Breast epithelium (tissue), 4 donors: ENCODE data around the gene AFF3. TPM values are rescaled to one million over a fixed set of nuclear protein-coding genes. Genes with fewer than 3 reads are reported as not detected.
"Not testable (repeated sequence)": the region's sequence is repeated elsewhere in the genome, so short reads cannot be mapped to it uniquely, and the experiment has no call there.

Source experiments
- DNase-seq, 2 donors: peaks; one replicate each; pipeline ENCODE4 v3.0.0-alpha.2; 2019; ENCODE audit warnings: low spot score in 2 of 2
- H3K27ac ChIP-seq, 2 donors: fragments of 200-600 bp; sonication (generic) in 1 of 2; one replicate each; pipeline ENCODE4 v1.5.1; 2016 to 2019; ENCODE audit warnings: mild to moderate bottlenecking in 1 of 2
- H3K27me3 ChIP-seq, 2 donors: fragments of 200-600 bp; sonication (generic) in 1 of 2; one replicate each; pipeline versions ENCODE4 v1.5.1 to v1.6.0; 2017 to 2019; ENCODE audit warnings: control low read depth in 1 of 2, mild to moderate bottlenecking in 1 of 2
- H3K36me3 ChIP-seq: fragments of 200-600 bp; one replicate; pipeline ENCODE4 v1.5.1; 2019
- H3K4me1 ChIP-seq, 2 donors: fragments of 200-600 bp; sonication (generic); one replicate each; pipeline ENCODE4 v1.5.1; 2016 to 2019; ENCODE audit warnings: control low read depth in 1 of 2
- H3K4me3 ChIP-seq, 3 donors: fragments of 200-600 bp; sonication (generic); 1 replicate in 2 of 3; 2 replicates in 1 of 3; pipeline ENCODE4 v1.5.1; 2016 to 2019; ENCODE audit warnings: mild to moderate bottlenecking in 3 of 3, moderate library complexity in 2 of 3
- H3K9me3 ChIP-seq, 2 donors: fragments of 200-600 bp; sonication (generic) in 1 of 2; one replicate each; pipeline ENCODE4 v1.5.1; 2016 to 2019; ENCODE audit warnings: control low read depth in 1 of 2
- CTCF ChIP-seq, 3 donors: fragments of 450-650 bp; IDR thresholded peaks; one replicate each; pipeline ENCODE4 v1.5.1; 2016 to 2017; ENCODE audit warnings: antibody characterized with exemption in 3 of 3, mild to moderate bottlenecking in 3 of 3, moderate library complexity in 3 of 3
- POLR2A ChIP-seq: fragments of 450-650 bp; IDR thresholded peaks from one replicate; pipeline ENCODE4 v1.6.1; 2016; ENCODE audit warnings: antibody characterized with exemption, mild to moderate bottlenecking, moderate library complexity
- POLR2AphosphoS5 ChIP-seq, 3 donors: sonication (generic); formaldehyde crosslinking; IDR thresholded peaks; one replicate each; pipeline ENCODE4 v1.6.1; 2017; ENCODE audit warnings: antibody characterized with exemption in 3 of 3
- intact Hi-C: fragments of 100-400 bp; cut with DNase I; formaldehyde crosslinking; loops from one replicate; pipeline ENCODE4 v1.15.1; 2023; ENCODE audit warnings: low total_unique reads
- total RNA-seq, 3 donors: library from RNA; depleted of rRNA; stranded (reverse); fragments of >200 nt; gene quantifications; one replicate each; pipeline ENCODE4 v1.1.0, GENCODE V29; 2016

AFF3 gene
- total RNA-seq, 3 donors from 2014 or later: 8.2 to 116 (median 63.6) TPM

- no peak for DNase-seq
- Histone ChIP-seq H3K36me3 (no peaks in the 10 kb centered on the region), H3K4me1 (no peaks in the 10 kb centered on the region), H3K9me3 (no peaks in the 10 kb centered on the region), H3K27ac (no peak overlapping the region), H3K4me3 (no peak overlapping the region), H3K27me3 (no peaks in the 10 kb centered on the region)
- TF ChIP-seq CTCF (IDR thresholded peaks at IDR 0.05) (no peak), POLR2A (no peak), POLR2AphosphoS5 (IDR thresholded peaks at IDR 0.05) (no peak)
- intact Hi-C loops: no loop called here
These were observed 194.4 kb downstream of the AFF3 start for GRCh38 chr2:99948010-99948409.

- DNase-seq, H3K27ac ChIP-seq, H3K27me3 ChIP-seq, H3K9me3 ChIP-seq, H3K4me1 ChIP-seq, intact Hi-C loops, H3K4me3 ChIP-seq, H3K36me3 ChIP-seq: not testable (repeated sequence)
These were observed 195.0 kb downstream of the AFF3 start for GRCh38 chr2:99947366-99947765.

- Histone ChIP-seq H3K36me3 (no peaks in the 10 kb centered on the region), H3K4me3 (no peak overlapping the region), H3K27ac (no peak overlapping the region), H3K4me1 (peaks cover 0 to 9% of the 10 kb centered on the region in 2 donors), H3K27me3 (no peaks in the 10 kb centered on the region), H3K9me3 (no peaks in the 10 kb centered on the region)
- TF ChIP-seq POLR2A: no peak
- no peak for TF ChIP-seq POLR2AphosphoS5 (IDR thresholded peaks at IDR 0.05)
- no peak for TF ChIP-seq CTCF (IDR thresholded peaks at IDR 0.05)
- intact Hi-C loops: no loop called here
- DNase-seq: no peak
These were observed 198.4 kb downstream of the AFF3 start for GRCh38 chr2:99944019-99944418.

GRCh38 chr2:99942561-99943347 lies 199.6 kb downstream of the AFF3 start:
- DNase-seq: no peak
- no peaks in the 10 kb centered on the region for H3K27me3 ChIP-seq
- H3K4me3 ChIP-seq: no peak overlapping the region
- intact Hi-C loops: no loop called here
- no peaks in the 10 kb centered on the region for H3K36me3 ChIP-seq
- peaks cover 0 to 9% of the 10 kb centered on the region in 2 donors for H3K4me1 ChIP-seq
- no peak overlapping the region for H3K27ac ChIP-seq
- TF ChIP-seq POLR2A (no peak), POLR2AphosphoS5 (IDR thresholded peaks at IDR 0.05) (no peak), CTCF (IDR thresholded peaks at IDR 0.05) (no peak)
- H3K9me3 ChIP-seq: no peaks in the 10 kb centered on the region

- no peak for TF ChIP-seq POLR2A
- TF ChIP-seq CTCF (IDR thresholded peaks at IDR 0.05): no peak
- no peak for TF ChIP-seq POLR2AphosphoS5 (IDR thresholded peaks at IDR 0.05)
- Histone ChIP-seq H3K27me3 (no peaks in the 10 kb centered on the region), H3K27ac (no peak overlapping the region), H3K4me3 (no peak overlapping the region), H3K36me3 (no peaks in the 10 kb centered on the region), H3K9me3 (no peaks in the 10 kb centered on the region), H3K4me1 (peaks cover 0 to 9% of the 10 kb centered on the region in 2 donors)
- DNase-seq: peak in 1 of 2 donors; percentile 36
- intact Hi-C loops: no loop called here
These were observed 201.4 kb downstream of the AFF3 start for GRCh38 chr2:99940963-99941362.
